NCI-H1694 (cell line): ENCODE data around the gene IRF9.

Source experiments
- DNase-seq: peaks from one replicate; lab custom pipeline; 2025; lab: John Stamatoyannopoulos, UW

The IRF9 gene

DNA sequence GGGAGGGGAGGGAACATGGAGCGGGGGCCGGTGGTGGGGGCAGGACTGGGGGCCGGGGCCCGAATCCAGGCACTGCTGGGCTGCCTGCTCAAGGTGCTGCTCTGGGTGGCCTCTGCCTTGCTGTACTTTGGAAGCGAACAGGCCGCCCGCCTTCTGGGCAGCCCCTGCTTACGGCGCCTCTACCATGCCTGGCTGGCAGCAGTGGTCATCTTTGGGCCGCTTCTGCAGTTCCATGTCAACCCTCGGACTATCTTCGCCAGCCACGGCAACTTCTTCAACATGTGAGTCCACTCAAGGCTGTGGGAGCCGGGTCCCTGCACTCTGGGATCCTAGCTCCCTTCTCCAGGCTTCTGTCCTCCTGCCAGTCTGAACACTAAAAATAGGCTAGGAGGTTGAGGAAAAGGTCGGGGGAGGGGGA, 29.5 kb upstream of the IRF9 start:
- no peak for DNase-seq

DNA sequence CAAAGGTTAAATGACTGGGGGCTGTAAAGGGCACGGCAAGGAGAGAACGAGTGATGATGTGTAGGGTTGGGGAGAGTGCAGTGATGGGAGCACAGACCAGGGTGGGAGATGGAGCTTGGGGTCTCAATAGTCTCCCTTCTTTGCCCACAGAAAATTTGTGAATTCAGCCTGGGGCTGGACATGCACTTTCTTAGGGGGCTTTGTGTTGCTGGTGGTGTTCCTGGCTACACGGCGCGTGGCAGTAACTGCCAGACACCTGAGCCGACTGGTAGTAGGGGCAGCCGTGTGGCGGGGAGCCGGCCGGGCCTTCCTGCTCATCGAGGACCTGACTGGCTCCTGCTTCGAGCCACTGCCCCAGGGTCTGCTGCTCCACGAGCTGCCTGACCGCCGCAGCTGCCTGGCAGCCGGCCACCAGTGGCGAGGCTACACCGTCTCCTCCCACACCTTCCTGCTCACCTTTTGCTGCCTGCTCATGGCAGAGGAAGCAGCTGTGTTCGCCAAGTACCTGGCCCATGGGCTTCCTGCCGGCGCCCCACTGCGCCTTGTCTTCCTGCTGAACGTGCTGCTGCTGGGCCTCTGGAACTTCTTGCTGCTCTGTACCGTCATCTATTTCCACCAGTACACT, 28.9 kb upstream of the IRF9 start:
- DNase-seq, result no peak

DNA sequence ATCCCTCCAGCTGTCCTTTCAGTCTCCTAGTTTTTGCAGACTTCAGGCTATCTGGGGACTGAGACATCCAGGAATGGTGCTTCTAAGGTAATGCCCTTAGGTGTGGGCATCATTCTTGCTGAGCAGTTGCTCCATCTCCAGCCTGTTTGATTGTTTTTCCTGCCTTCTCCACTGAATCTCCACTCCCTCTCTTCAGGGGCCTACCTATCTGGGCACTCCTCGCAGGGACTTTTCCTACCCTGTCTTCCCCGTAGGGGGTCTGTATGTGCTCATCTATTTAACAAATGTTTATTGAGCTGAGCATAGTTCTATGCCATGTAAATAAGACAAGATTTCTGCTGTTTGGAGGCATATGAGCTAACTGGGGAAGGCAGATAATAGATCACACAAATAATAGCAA, 28.1 kb upstream of the IRF9 start:
- DNase-seq, result no peak

DNA sequence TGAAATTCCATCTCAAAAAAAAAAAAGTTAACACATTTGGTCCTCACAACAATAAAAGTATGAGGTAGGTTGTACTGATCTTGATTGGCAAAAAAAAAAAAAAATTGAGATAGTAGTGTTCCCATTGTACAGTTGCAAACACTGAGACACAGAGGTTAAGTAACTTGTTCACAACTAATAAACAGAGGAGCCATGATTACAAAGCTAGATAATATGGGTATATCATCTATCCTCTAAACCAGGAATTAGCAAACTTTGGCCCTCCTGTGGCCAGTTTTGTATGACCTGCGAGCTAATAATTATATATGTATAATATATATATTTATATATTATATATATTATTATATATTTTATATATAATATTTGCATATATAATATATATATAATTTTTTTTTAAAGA, 27.3 kb upstream of the IRF9 start:
- DNase-seq, result no peak

- DNase-seq, result no peak
Measured at GRCh38 chr14:24135584-24135833, 25.6 kb upstream of the IRF9 start.

GRCh38 chr14:24135834-24136683, 25.0 kb upstream of the IRF9 start, which contains the start of gene PSME1:
Gene PSME1 (plus strand): TSS chr14:24136194. CDS start chr14:24136263, 69 bp downstream.
- DNase-seq, result peak; percentile 84

GRCh38 chr14:24136684-24137528, 24.2 kb upstream of the IRF9 start:
- no peak for DNase-seq

DNA sequence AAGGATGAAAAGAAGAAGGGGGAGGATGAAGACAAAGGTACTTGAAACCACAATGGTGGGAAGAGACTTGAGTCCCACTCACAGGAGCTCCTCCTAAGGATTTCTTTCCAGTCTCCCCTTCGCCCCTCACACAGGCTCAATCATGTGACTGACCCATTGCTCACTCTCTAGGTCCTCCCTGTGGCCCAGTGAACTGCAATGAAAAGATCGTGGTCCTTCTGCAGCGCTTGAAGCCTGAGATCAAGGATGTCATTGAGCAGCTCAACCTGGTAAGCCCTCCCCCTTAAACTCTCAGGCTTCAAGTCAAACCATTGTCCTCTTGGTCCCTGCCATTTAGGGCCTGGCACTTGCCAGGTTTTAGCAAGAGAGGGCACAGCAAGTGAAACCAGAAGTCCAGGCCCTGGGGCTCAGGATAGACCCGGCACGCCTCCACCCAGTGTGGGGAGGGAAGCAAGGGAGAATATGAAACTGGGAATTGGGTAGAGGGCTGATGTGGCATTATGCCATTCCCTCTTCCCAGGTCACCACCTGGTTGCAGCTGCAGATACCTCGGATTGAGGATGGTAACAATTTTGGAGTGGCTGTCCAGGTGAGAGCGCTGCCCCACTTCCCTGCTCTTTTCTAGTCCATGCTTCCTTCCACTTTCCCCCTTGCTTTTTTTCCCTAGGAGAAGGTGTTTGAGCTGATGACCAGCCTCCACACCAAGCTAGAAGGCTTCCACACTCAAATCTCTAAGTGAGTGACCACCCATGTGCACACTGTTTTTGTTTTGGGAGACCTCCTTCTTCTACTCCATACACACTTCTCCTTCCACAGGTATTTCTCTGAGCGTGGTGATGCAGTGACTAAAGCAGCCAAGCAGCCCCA, 23.3 kb upstream of the IRF9 start:
- DNase-seq, result no peak

GRCh38 chr14:24138396-24139271, 22.4 kb upstream of the IRF9 start:
- DNase-seq, result no peak

GRCh38 chr14:24139272-24139934, 21.7 kb upstream of the IRF9 start:
- DNase-seq, result no peak

DNA sequence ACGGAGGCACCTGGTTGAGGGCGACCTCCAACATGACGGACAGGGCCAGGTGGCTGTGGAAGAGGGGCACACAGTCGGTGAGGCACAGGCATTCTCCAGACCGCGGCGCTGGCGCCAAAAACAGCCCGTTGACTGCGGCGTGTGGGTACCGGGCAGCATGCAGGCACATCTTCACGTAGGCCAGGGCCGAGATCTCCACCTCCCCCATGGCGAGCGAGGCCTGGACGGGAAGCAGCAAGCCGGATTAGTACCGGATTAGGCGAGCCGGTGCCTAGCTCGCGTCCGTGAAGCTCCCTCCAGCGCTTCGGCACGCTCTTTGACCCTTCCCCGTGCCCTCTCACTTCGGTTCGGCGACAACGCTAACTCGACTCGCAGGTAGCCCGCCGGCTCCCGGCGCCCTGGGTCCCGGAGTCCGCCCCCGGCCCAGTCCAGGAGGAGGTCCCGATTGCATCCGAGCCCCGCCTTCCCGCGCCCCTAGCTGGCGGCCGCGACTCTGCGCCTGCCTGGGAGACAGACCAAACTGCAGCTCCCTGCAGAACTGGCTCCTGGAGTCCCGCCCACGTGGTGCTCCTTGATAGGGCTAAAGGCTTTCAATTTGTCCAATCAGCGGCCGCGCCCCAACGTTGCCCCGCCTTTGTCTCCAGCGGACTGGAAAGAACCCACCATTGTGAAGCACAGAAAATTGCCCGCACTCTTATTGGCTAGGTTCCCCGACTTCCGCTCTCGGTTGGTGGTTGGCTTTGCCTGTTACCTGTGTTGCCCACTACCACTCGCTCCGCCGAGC, 19.8 kb upstream of the IRF9 start, which contains the start of gene EMC9:
EMC9 (minus strand) TSS at position 495 of the 784 bp plus-strand sequence; CDS start at position 208, 287 bp downstream.
- peak; percentile 100 for DNase-seq

DNA sequence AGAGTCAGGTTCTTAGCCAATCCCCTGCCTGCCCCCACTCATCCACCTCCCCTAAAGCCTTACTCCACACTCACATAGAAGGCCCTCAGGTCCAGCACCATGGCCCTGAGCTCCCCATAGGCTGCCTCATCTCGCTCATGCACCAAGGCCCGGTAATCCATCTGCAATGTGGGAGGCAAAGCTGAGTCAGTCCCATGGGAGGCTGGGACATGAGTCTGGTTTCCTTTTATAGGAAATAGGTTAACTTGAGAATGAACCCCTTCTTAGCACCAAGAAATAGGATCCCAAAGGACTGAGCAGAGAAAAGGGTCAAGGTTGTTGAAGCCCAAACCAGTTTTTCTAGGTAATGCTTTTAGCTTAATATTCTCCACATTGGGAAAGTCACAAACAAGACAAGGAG, 17.6 kb upstream of the IRF9 start:
- DNase-seq, result no peak

GRCh38 chr14:24144451-24144850, 16.6 kb upstream of the IRF9 start:
- no peak for DNase-seq

DNA sequence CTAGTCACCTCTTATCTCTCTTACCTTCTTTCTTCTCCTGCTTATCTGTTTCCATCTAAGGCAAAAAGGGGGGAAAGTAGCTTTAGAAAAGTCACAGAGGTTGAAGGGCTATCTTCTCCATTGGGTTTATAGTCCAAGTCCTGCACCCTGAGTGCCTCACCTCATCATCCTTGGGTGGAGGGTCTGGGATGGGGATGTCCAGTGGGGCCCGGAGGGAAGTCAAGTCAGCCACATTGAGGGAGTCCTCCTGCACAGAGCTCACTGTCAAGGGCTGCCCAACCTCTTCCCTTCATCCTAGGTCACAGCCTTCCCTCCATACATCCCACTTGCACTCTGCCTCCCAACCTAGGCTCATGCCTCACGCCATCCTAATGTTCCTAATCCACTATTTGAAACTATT, 15.8 kb upstream of the IRF9 start:
- no peak for DNase-seq

DNA sequence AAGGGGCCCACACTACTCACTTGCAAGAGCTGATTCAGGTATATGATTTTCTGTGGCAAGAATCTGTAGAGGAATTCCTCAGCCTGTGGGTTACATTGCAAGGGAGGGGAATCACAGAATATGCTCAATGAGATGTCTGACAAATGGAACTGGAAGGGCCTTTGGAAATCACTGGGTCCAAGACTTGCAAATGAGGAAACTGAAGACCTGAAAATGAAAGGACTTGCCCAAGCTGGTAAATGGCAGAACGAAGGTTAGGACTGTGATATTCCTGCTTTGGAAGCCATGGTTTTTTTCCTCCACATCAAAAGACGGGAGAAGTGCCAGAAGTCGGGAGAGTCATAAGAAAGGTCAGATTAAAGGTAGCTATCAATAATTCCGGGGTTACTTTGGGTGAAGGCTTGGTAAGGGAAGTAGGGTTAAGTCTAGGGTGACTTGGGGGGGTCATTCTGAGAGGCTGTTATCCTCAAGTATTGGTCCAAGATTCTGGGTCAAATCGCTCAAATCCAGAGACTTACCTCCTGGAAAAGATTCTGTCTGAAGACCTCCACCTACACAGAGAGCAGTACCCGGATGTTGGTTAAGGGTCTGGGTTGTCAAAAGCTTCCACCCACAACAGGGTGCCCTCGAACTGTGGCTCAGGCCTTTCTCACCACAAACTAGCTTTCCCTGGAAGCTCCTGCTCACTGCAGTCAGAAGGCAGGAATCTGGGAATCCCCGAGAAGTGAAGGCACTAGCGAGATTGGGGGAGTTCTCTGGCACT, 15.2 kb upstream of the IRF9 start:
- no peak for DNase-seq

- DNase-seq, result peak; percentile 91
Measured at GRCh38 chr14:24146453-24146977, 14.6 kb upstream of the IRF9 start, which contains the start of gene PSME2. Gene PSME2 (minus strand): TSS chr14:24146610. CDS start chr14:24146581, 29 bp downstream.

DNA sequence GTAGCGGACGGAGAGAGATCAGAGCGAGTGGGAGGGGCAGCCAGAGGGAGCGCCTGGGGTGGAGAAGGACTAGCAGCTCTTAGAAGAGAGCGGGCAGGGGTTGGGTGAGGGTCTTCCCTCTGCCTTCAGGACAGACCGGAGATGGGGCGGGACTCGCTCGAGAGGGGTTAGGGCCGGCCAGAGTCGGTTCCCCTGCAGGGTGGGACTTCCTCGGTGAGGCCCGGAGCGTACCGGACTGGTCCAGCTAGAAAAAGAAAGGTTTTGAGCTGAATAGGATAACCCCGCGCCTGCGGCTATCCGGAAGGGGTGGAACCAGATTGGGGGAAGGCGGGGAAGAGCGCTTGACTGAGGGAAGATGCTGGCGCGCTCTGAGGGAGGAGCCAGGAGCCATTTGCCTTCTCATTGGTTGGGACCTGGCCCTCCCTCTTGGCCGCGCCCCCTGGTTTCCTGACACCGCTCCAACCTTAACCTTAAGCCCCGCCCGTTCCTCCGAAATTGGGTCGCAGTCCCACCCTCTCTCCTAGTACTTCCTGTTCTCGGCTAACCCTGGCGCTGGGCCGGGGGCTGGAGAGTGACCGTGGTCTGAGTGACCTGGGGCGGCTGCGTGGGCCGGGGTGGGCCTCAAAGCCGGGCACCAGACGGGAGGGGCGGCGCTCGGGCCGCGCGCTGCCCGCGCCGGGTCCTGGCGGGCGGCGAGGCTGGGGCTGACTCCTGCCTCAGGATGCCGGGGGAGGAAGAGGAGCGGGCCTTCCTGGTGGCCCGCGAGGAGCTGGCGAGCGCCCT, 13.9 kb upstream of the IRF9 start, which contains the start of gene RNF31:
RNF31 (plus strand) TSS at position 521 of the 783 bp plus-strand sequence; CDS start at position 722, 201 bp downstream.
- DNase-seq, result peak; percentile 99
